HepG2 (cell line): Measurements from ENCODE around the gene HMCN1. TPM values are rescaled to one million over a fixed set of nuclear protein-coding genes. Genes with fewer than 3 reads are reported as not detected.
A peak's percentile ranks its signal among the peaks of the same experiment; 100 is the strongest.

ENCODE experiments used
- ATAC-seq: fragments of 200-7000 bp; cut with Tn5 transposase; 3 replicates; pipeline ENCODE4 v1.9.1; 2020; ENCODE audit warnings: mild to moderate bottlenecking, moderate library complexity
- BruUV-seq: library from RNA; stranded (reverse); fragments of 400-500 nt; replicated peaks from 2 replicates; lab custom pipeline; 2021; lab: Mats Ljungman, UMichigan
- CTCF ChIA-PET: fragments of 300-600 bp; formaldehyde crosslinking; extraction: SDS; loops from one replicate; lab custom pipeline; 2021; ENCODE audit warnings: low total read pairs, inconsistent platforms, low intra/inter-chr PET ratio; lab: Yijun Ruan, JAX
- POLR2A ChIA-PET: fragments of 350-600 bp; sonication (Branson Sonifier 250); formaldehyde crosslinking; loops from one replicate; lab custom pipeline; 2020; ENCODE audit warnings: antibody characterized with exemption, inconsistent platforms; lab: Yijun Ruan, JAX
- DNase-seq: peaks from one replicate; pipeline ENCODE4 v3.0.0-alpha.2; 2015; ENCODE audit warnings: low spot score
- FAIRE-seq: peaks from 3 replicates; lab custom pipeline; 2011; peaks lifted over from hg19 to GRCh38; lab: Jason Lieb, UNC
- H2AFZ ChIP-seq: one replicate; pipeline ENCODE4 v1.6.1; 2011; ENCODE audit warnings: low read length, inconsistent platforms
- H3K27ac ChIP-seq: fragments of 300-600 bp; 3 replicates; pipeline ENCODE4 v1.8.0; 2011; ENCODE audit warnings: mixed run types, mild to moderate bottlenecking, mixed read lengths, low read length, inconsistent platforms; ENCODE audit not compliant: insufficient read depth; ENCODE audit errors: extremely low read length
- H3K27me3 ChIP-seq, 2 experiments: fragments of 200-600 bp in 1 of 2; 2 replicates in 1 of 2; 3 replicates in 1 of 2; pipeline versions ENCODE4 v1.6.0 to v1.8.0; 2011; ENCODE audit warnings: low read length in 2 of 2, mild to moderate bottlenecking in 2 of 2, moderate library complexity in 2 of 2, inconsistent platforms in 1 of 2; ENCODE audit not compliant: insufficient read depth in 2 of 2, control insufficient read depth in 1 of 2
- H3K36me3 ChIP-seq, 2 experiments: fragments of 200-600 bp in 1 of 2; replicated peaks in 1 of 2; 2 replicates in 1 of 2; 3 replicates in 1 of 2; pipeline versions ENCODE4 v1.5.1 to v1.8.0; 2011; ENCODE audit warnings: low read length in 2 of 2, inconsistent platforms in 1 of 2; ENCODE audit not compliant: insufficient read depth in 2 of 2, control insufficient read depth in 1 of 2
- H3K4me1 ChIP-seq: 2 replicates; pipeline ENCODE4 v1.5.1; 2012; ENCODE audit warnings: low read length, inconsistent platforms; ENCODE audit not compliant: insufficient read depth
- H3K4me2 ChIP-seq: 2 replicates; pipeline ENCODE4 v1.6.0; 2011; ENCODE audit warnings: low read depth, low read length, inconsistent platforms
- H3K4me3 ChIP-seq, 3 experiments: fragments of 200-600 bp in 1 of 3; sonication (generic), shearing (Covaris generic) in 1 of 3; replicated peaks in 1 of 3; 2 replicates each; pipeline ENCODE4 v1.5.1; 2011 to 2016; ENCODE audit warnings: low read length in 3 of 3, inconsistent platforms in 2 of 3, low read depth in 2 of 3, mild to moderate bottlenecking in 2 of 3, control low read depth in 1 of 3, mixed read lengths in 1 of 3; ENCODE audit not compliant: insufficient read depth in 1 of 3
- H3K79me2 ChIP-seq: one replicate; pipeline ENCODE4 v1.6.1; 2011; ENCODE audit warnings: low read length, inconsistent platforms; ENCODE audit not compliant: insufficient read depth
- H3K9ac ChIP-seq: 2 replicates; pipeline ENCODE4 v1.6.0; 2011; ENCODE audit warnings: mild to moderate bottlenecking, low read depth, low read length, inconsistent platforms; ENCODE audit not compliant: insufficient read depth
- H3K9me3 ChIP-seq: 2 replicates; pipeline ENCODE4 v1.5.1; 2012; ENCODE audit warnings: mild to moderate bottlenecking, low read length
- H4K20me1 ChIP-seq: 2 replicates; pipeline ENCODE4 v1.6.0; 2011; ENCODE audit warnings: inconsistent platforms, mild to moderate bottlenecking, low read length, moderate library complexity; ENCODE audit not compliant: insufficient read depth
- CC2D1A ChIP-seq: sonication (generic); formaldehyde crosslinking; IDR thresholded peaks from 2 replicates; pipeline ENCODE4 v1.8.1; 2023; ENCODE audit warnings: mild to moderate bottlenecking, missing genetic modification reagents
- CEBPB ChIP-seq: IDR thresholded peaks from 2 replicates; pipeline ENCODE4 v1.6.1; 2011; ENCODE audit warnings: low read depth, low read length, improper control_type of control experiment, borderline replicate concordance
- MZF1 ChIP-seq: sonication (generic); formaldehyde crosslinking; IDR thresholded peaks from 2 replicates; pipeline ENCODE4 v1.8.1; 2023; ENCODE audit warnings: mild to moderate bottlenecking, missing genetic modification reagents, borderline replicate concordance
- NAIF1 ChIP-seq: sonication (generic); formaldehyde crosslinking; IDR thresholded peaks from 2 replicates; pipeline ENCODE4 v1.5.0; 2020; ENCODE audit warnings: mild to moderate bottlenecking, missing genetic modification reagents, borderline replicate concordance
- ZNF20 ChIP-seq: sonication (generic); formaldehyde crosslinking; IDR thresholded peaks from 2 replicates; pipeline ENCODE4 v1.4.0; 2020; ENCODE audit warnings: mild to moderate bottlenecking, moderate library complexity, missing genetic modification reagents
- WGBS: methylation state at CpG from one replicate; pipeline ENCODE4 v1.1.6; 2017; ENCODE audit warnings: low lambda C conversion rate; 5-methylcytosine and 5-hydroxymethylcytosine counted together
- in situ Hi-C: cut with HindIII; loops from 2 replicates; pipeline ENCODE4 v1.10.0; 2017; ENCODE audit warnings: low pct_unique_long_range_greater_than_20kb; ENCODE audit not compliant: extremely low pct_ligation_motif_present
- intact Hi-C: fragments of 100-400 bp; cut with micrococcal nuclease; formaldehyde crosslinking; loops from one replicate; pipeline ENCODE4 v1.10.0; 2022; ENCODE audit not compliant: unreplicated experiment
- polyA plus RNA-seq, 8 experiments: library from polyadenylated mRNA; depleted of rRNA in 3 of 8; stranded (reverse) in 7 of 8; unstranded in 1 of 8; fragments of >200 nt; fragmentation: Illumina TruSeq in 4 of 8; extraction: Trizol in 4 of 8; gene quantifications; 2 replicates each; pipeline versions ENCODE4 v1.2.1 to v1.2.3, GENCODE V29; 2011 to 2016; ENCODE audit warnings: low read depth in 4 of 8, missing spikeins in 1 of 8, mixed read lengths in 1 of 8; ENCODE audit not compliant: insufficient read depth in 1 of 8
- total RNA-seq, 5 experiments: library from RNA; depleted of rRNA; stranded (reverse); fragments of >200 nt; fragmentation: Illumina TruSeq; extraction: Trizol; gene quantifications; 2 replicates each; pipeline ENCODE4 v1.2.3, GENCODE V29; 2016; ENCODE audit warnings: low read depth in 1 of 5
- TF ChIP-seq, protein P1 (sequence below): IDR thresholded peaks from 2 replicates; pipeline ENCODE4 v1.6.1; 2012; ENCODE audit warnings: inconsistent platforms
- TF ChIP-seq, protein P2 (sequence below): sonication (generic); formaldehyde crosslinking; IDR thresholded peaks from one replicate; pipeline ENCODE4 v1.5.1; 2020; ENCODE audit warnings: mild to moderate bottlenecking, missing genetic modification reagents; ENCODE audit errors: not compliant biosample characterization

HMCN1 gene
- total and polyA plus RNA-seq, 2 of the 13 experiments (the other 11 are each of a cell fraction or from before 2014, with no cell fraction given) = 0.03 TPM; not detected in 1

DNA sequence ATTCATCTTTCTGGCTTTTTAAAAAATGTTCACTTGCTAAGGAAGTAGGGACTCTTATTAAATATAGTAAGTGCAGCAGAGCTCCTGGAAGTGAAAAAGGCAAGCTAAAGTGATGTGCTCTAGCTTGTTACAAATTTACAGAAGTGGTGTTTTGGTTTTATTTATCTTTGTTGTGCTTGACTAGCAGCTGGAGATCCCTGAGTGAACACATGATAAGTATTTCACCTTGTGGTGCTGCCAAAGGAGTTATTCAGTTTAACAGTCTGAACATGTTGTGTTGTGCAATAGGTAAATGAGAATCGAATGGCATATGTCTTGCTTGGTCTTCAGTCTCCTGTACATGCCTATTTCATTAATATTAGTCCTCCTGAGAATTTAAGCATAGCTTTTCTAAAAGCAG lies 325.1 kb downstream of the HMCN1 start:
- ATAC-seq (no peak), DNase-seq (no peak), FAIRE-seq (no peak)
- H3K4me3 ChIP-seq = no peak overlapping the region
- no peaks in the 10 kb centered on the region for H3K9me3 ChIP-seq
- WGBS = 0% methylated on average over 1 of the region's 1 CpG
- no peak overlapping the region for H3K9ac ChIP-seq
- in situ Hi-C loops = no loop called here
- no peak overlapping the region for H3K4me2 ChIP-seq
- H3K36me3 ChIP-seq = no peaks in the 10 kb centered on the region
- ChIA-PET POLR2A (no interaction called here), CTCF (no interaction called here)
- H3K27me3 ChIP-seq = no peaks in the 10 kb centered on the region
- no peak overlapping the region for H3K27ac ChIP-seq
- H3K4me1 ChIP-seq = no peaks in the 10 kb centered on the region
- no peaks in the 10 kb centered on the region for H4K20me1 ChIP-seq
- intact Hi-C loops = no loop called here
- BruUV-seq = no TSS peak
- no peak overlapping the region for H2AFZ ChIP-seq
- no peaks in the 10 kb centered on the region for H3K79me2 ChIP-seq
- no peak for TF ChIP-seq CC2D1A (CRISPR knock-in tag)
- peak; percentile 60; the same call in 1 of the 2 replicates for TF ChIP-seq CEBPB

DNA sequence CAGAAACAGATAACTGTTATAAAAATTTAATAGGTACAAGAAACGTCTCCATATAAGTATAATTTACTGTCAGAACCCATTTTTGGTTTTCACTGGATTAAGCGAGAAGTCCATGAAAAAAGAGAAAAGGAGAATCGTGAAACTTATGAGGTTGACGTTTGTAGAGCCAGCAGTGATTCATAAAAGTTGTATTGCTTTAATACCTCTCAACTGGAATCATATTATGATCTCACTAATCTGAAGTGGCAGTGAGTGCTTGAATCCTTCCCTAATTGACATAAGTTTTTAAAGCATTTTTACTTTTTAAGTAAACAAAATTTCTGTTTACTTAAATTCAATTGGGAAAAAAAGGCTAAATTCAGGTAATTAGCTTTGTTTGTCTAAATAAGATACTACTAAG lies 325.6 kb downstream of the HMCN1 start:
- POLR2A ChIA-PET = no interaction called here
- H3K79me2 ChIP-seq = no peaks in the 10 kb centered on the region
- H4K20me1 ChIP-seq = no peaks in the 10 kb centered on the region
- intact Hi-C loops (no loop called here), in situ Hi-C loops (no loop called here)
- no peak overlapping the region for H3K4me3 ChIP-seq
- H3K4me2 ChIP-seq = no peak overlapping the region
- ATAC-seq (no peak), FAIRE-seq (no peak), DNase-seq (no peak)
- CTCF ChIA-PET = no interaction called here
- H3K4me1 ChIP-seq = no peaks in the 10 kb centered on the region
- no peak overlapping the region for H3K27ac ChIP-seq
- H3K27me3 ChIP-seq = no peaks in the 10 kb centered on the region
- no peak overlapping the region for H2AFZ ChIP-seq
- BruUV-seq = no TSS peak
- WGBS = 3% methylated on average over 4 of the region's 4 CpGs
- no peak overlapping the region for H3K9ac ChIP-seq
- H3K9me3 ChIP-seq = no peaks in the 10 kb centered on the region
- no peaks in the 10 kb centered on the region for H3K36me3 ChIP-seq
- no peak for TF ChIP-seq MZF1
- TF ChIP-seq, protein P1, sequence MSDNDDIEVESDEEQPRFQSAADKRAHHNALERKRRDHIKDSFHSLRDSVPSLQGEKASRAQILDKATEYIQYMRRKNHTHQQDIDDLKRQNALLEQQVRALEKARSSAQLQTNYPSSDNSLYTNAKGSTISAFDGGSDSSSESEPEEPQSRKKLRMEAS = no peak
- TF ChIP-seq, protein P2, sequence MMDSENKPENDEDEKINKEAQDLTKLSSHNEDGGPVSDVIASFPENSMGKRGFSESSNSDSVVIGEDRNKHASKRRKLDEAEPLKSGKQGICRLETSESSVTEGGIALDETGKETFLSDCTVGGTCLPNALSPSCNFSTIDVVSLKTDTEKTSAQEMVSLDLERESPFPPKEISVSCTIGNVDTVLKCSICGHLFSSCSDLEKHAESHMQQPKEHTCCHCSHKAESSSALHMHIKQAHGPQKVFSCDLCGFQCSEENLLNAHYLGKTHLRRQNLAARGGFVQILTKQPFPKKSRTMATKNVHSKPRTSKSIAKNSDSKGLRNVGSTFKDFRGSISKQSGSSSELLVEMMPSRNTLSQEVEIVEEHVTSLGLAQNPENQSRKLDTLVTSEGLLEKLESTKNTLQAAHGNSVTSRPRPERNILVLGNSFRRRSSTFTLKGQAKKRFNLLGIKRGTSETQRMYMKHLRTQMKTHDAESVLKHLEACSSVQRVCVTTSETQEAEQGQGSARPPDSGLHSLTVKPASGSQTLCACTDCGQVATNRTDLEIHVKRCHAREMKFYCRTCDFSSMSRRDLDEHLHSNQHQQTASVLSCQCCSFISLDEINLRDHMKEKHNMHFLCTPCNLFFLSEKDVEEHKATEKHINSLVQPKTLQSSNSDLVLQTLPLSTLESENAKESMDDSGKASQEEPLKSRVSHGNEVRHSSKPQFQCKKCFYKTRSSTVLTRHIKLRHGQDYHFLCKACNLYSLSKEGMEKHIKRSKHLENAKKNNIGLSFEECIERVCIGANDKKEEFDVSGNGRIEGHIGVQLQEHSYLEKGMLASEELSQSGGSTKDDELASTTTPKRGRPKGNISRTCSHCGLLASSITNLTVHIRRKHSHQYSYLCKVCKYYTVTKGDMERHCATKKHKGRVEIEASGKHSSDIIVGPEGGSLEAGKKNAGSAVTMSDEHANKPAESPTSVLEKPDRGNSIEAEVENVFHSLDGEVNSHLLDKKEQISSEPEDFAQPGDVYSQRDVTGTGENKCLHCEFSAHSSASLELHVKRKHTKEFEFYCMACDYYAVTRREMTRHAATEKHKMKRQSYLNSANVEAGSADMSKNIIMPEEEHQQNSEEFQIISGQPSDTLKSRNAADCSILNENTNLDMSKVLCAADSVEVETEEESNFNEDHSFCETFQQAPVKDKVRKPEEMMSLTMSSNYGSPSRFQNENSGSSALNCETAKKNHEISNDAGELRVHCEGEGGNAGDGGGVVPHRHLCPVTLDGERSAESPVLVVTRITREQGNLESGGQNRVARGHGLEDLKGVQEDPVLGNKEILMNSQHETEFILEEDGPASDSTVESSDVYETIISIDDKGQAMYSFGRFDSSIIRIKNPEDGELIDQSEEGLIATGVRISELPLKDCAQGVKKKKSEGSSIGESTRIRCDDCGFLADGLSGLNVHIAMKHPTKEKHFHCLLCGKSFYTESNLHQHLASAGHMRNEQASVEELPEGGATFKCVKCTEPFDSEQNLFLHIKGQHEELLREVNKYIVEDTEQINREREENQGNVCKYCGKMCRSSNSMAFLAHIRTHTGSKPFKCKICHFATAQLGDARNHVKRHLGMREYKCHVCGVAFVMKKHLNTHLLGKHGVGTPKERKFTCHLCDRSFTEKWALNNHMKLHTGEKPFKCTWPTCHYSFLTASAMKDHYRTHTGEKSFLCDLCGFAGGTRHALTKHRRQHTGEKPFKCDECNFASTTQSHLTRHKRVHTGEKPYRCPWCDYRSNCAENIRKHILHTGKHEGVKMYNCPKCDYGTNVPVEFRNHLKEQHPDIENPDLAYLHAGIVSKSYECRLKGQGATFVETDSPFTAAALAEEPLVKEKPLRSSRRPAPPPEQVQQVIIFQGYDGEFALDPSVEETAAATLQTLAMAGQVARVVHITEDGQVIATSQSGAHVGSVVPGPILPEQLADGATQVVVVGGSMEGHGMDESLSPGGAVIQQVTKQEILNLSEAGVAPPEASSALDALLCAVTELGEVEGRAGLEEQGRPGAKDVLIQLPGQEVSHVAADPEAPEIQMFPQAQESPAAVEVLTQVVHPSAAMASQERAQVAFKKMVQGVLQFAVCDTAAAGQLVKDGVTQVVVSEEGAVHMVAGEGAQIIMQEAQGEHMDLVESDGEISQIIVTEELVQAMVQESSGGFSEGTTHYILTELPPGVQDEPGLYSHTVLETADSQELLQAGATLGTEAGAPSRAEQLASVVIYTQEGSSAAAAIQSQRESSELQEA (CRISPR knock-in tag) = no peak
- no peak for TF ChIP-seq NAIF1 (CRISPR knock-in tag)
- no peak for TF ChIP-seq ZNF20 (CRISPR knock-in tag)
